NCI-H146 (cell line): Measurements from ENCODE around the gene CHST11.
"Not testable (repeated sequence)": the region's sequence is repeated elsewhere in the genome, so short reads cannot be mapped to it uniquely, and the experiment has no call there.

Experiments used
- DNase-seq: peaks from one replicate; lab custom pipeline; 2025; lab: John Stamatoyannopoulos, UW

CHST11 gene

GRCh38 chr12:104764225-104765091, 307.7 kb downstream of the CHST11 start:
- DNase-seq, result no peak

GRCh38 chr12:104767261-104767660, 310.5 kb downstream of the CHST11 start:
- no peak for DNase-seq

GRCh38 chr12:104768033-104768432, 311.3 kb downstream of the CHST11 start:
- no peak for DNase-seq

- no peak for DNase-seq
Observed at GRCh38 chr12:104769144-104769561, 312.4 kb downstream of the CHST11 start.

- DNase-seq, result no peak
Observed at GRCh38 chr12:104772336-104772735, 315.6 kb downstream of the CHST11 start.

- no peak for DNase-seq
Observed at GRCh38 chr12:104775731-104776231, 319.0 kb downstream of the CHST11 start.

GRCh38 chr12:104779134-104779533, 322.4 kb downstream of the CHST11 start:
- no peak for DNase-seq

GRCh38 chr12:104782296-104782695, 325.5 kb downstream of the CHST11 start:
- DNase-seq, result no peak

- no peak for DNase-seq
Observed at GRCh38 chr12:104784592-104784991, 327.8 kb downstream of the CHST11 start.

- no peak for DNase-seq
Observed at GRCh38 chr12:104785886-104786285, 329.1 kb downstream of the CHST11 start.

GRCh38 chr12:104786352-104786751, 329.6 kb downstream of the CHST11 start:
- DNase-seq, result no peak

- DNase-seq, result no peak
Observed at GRCh38 chr12:104788840-104789271, 332.1 kb downstream of the CHST11 start.

- no peak for DNase-seq
Observed at GRCh38 chr12:104790296-104791125, 333.8 kb downstream of the CHST11 start.

GRCh38 chr12:104792570-104792969, 335.8 kb downstream of the CHST11 start:
- no peak for DNase-seq

- no peak for DNase-seq
Observed at GRCh38 chr12:104793285-104793684, 336.5 kb downstream of the CHST11 start.

- DNase-seq, result no peak
Observed at GRCh38 chr12:104793968-104794367, 337.2 kb downstream of the CHST11 start.

- DNase-seq, result no peak
Observed at GRCh38 chr12:104796475-104796862, 339.7 kb downstream of the CHST11 start.

- DNase-seq, result no peak
Observed at GRCh38 chr12:104799458-104799857, 342.7 kb downstream of the CHST11 start.

GRCh38 chr12:104801005-104801404, 344.3 kb downstream of the CHST11 start:
- no peak for DNase-seq

- no peak for DNase-seq
Observed at GRCh38 chr12:104801427-104801826, 344.7 kb downstream of the CHST11 start.

- DNase-seq, result no peak
Observed at GRCh38 chr12:104802208-104802607, 345.5 kb downstream of the CHST11 start.

GRCh38 chr12:104805186-104805585, 348.4 kb downstream of the CHST11 start:
- DNase-seq, result no peak

GRCh38 chr12:104806194-104806593, 349.4 kb downstream of the CHST11 start:
- not testable (repeated sequence) for DNase-seq
